Left ventricle myocardium superior (tissue), 1 donor: ENCODE measurements around the gene EIF5A2. TPM values are rescaled to one million over a fixed set of nuclear protein-coding genes. Genes with fewer than 3 reads are reported as not detected.
A peak's percentile ranks its signal among the peaks of the same experiment; 100 is the strongest.
"Not testable (repeated sequence)": the region's sequence is repeated elsewhere in the genome, so short reads cannot be mapped to it uniquely, and the experiment has no call there.

ENCODE experiments used
- ATAC-seq: fragments of 200-7000 bp; cut with Tn5 transposase; one replicate; pipeline ENCODE4 v1.9.1; 2020; ENCODE audit warnings: mild to moderate bottlenecking, moderate library complexity
- DNase-seq: peaks from one replicate; pipeline ENCODE4 v3.0.0-alpha.2; 2020
- intact Hi-C: fragments of 100-400 bp; cut with micrococcal nuclease; formaldehyde crosslinking; loops from one replicate; pipeline ENCODE4 v1.11.0; 2022
- long read RNA-seq: library from polyadenylated mRNA; unstranded; transcript quantifications from one replicate; pipeline ENCODE4 v2.0.0, GENCODE V29; 2021
- total RNA-seq: library from RNA; stranded (reverse); fragmentation: NEBNext Ultra II Directional; extraction: Animal tissue kit (Norgen Biotek cat#: 25700); gene quantifications from one replicate; pipeline ENCODE4 v1.2.1, GENCODE V29; 2021
- donor health status: DM: no; HTN: yes; CAD: no; lungs with severe emphysema.

Gene EIF5A2
- 10.2 TPM for total RNA-seq
- long read RNA-seq, full-length matches to known transcripts = 21 of 24 reads
- long read RNA-seq, partial matches to known transcripts = 1 of 24 reads
- long read RNA-seq, other reads (novel, unspliced or antisense) = 2 of 24 reads

- intact Hi-C loops = no loop called here
- ATAC-seq = peak; percentile 99
- DNase-seq = peak; percentile 98
Measured at GRCh38 chr3:170908235-170909116, at the start of gene EIF5A2. TSS of gene EIF5A2 (minus strand) at chr3:170908637. CDS start at chr3:170907806, 831 bp downstream.

GRCh38 chr3:170956647-170957046, 48.2 kb upstream of the EIF5A2 start:
- DNase-seq = no peak
- intact Hi-C loops = no loop called here
- ATAC-seq = no peak

GRCh38 chr3:170953736-170954135, 45.3 kb upstream of the EIF5A2 start:
- intact Hi-C loops = no loop called here
- ATAC-seq (no peak), DNase-seq (no peak)

- DNase-seq = no peak
- intact Hi-C loops = no loop called here
- ATAC-seq = no peak
Measured at GRCh38 chr3:170953229-170953628, 44.8 kb upstream of the EIF5A2 start.

- intact Hi-C loops = no loop called here
- ATAC-seq (no peak), DNase-seq (no peak)
Measured at GRCh38 chr3:170949211-170949610, 40.8 kb upstream of the EIF5A2 start.

- ATAC-seq = no peak
- no peak for DNase-seq
- intact Hi-C loops = no loop called here
Measured at GRCh38 chr3:170947018-170947769, 38.8 kb upstream of the EIF5A2 start.

GRCh38 chr3:170942011-170942410, 33.6 kb upstream of the EIF5A2 start:
- DNase-seq = no peak
- intact Hi-C loops = no loop called here

GRCh38 chr3:170941551-170941950, 33.1 kb upstream of the EIF5A2 start:
- intact Hi-C loops = no loop called here
- no peak for DNase-seq
- ATAC-seq = no peak

More at GRCh38 chr3:170942011-170942410, 33.6 kb upstream of the EIF5A2 start:
- ATAC-seq = no peak

GRCh38 chr3:170933039-170933438, 24.6 kb upstream of the EIF5A2 start:
- intact Hi-C loops, ATAC-seq, DNase-seq: not testable (repeated sequence)

GRCh38 chr3:170923553-170923952, 15.1 kb upstream of the EIF5A2 start:
- ATAC-seq, DNase-seq, intact Hi-C loops: not testable (repeated sequence)

GRCh38 chr3:170918715-170919114, 10.3 kb upstream of the EIF5A2 start:
- no peak for ATAC-seq
- no peak for DNase-seq
- intact Hi-C loops = no loop called here

- no peak for ATAC-seq
- intact Hi-C loops = no loop called here
- DNase-seq = no peak
Measured at GRCh38 chr3:170914690-170915089, 6.3 kb upstream of the EIF5A2 start.

GRCh38 chr3:170914212-170914611, 5.8 kb upstream of the EIF5A2 start:
- intact Hi-C loops = no loop called here
- ATAC-seq = no peak
- no peak for DNase-seq

GRCh38 chr3:170911051-170911450, 2.6 kb upstream of the EIF5A2 start:
- intact Hi-C loops = no loop called here
- ATAC-seq (no peak), DNase-seq (no peak)

- no peak for ATAC-seq
- DNase-seq = no peak
- intact Hi-C loops = no loop called here
Measured at GRCh38 chr3:170910542-170910941, 2.1 kb upstream of the EIF5A2 start.

GRCh38 chr3:170909129-170909903, 879 bp upstream of the EIF5A2 start:
- DNase-seq = peak; percentile 38
- ATAC-seq = no peak
- intact Hi-C loops = no loop called here

GRCh38 chr3:170907637-170908234, 701 bp downstream of the EIF5A2 start:
- intact Hi-C loops = no loop called here
- peak; percentile 15 for ATAC-seq
- DNase-seq = no peak

- intact Hi-C loops = no loop called here
- ATAC-seq = no peak
- DNase-seq = no peak
Measured at GRCh38 chr3:170905862-170906261, 2.6 kb downstream of the EIF5A2 start.

- intact Hi-C loops = no loop called here
- no peak for ATAC-seq
- DNase-seq = no peak
Measured at GRCh38 chr3:170903123-170903522, 5.3 kb downstream of the EIF5A2 start.
